ENCODE measurements around the gene GPR150.

GPR150 gene

GRCh38 chr5:95626701-95627100 is 6.8 kb downstream of the GPR150 start:
- Histone ChIP-seq H3K4me3 (ENCODE audit: low read length) (no peak overlapping the region), H3K4me2 (ENCODE audit: low read length) (no peak overlapping the region), H3K36me3 (ENCODE audit: control insufficient read depth, low read length) (no peaks in the 10 kb centered on the region), H3K4me1 (ENCODE audit: control insufficient read depth, low read length) (peaks cover 9% of the 10 kb centered on the region), H3K27ac (ENCODE audit: low read depth, low read length) (no peak overlapping the region), H3K9me2 (replicated peaks; ENCODE audit: control insufficient read depth, low read length) (no peaks in the 10 kb centered on the region), H4K20me1 (ENCODE audit: control insufficient read depth, insufficient read depth, low read depth, low read length) (no peaks in the 10 kb centered on the region), H3F3A (ENCODE audit: control insufficient read depth, insufficient read depth) (no peaks in the 10 kb centered on the region), H3K9me3 (ENCODE audit: control insufficient read depth, insufficient read depth, low read length) (no peaks in the 10 kb centered on the region), H3K79me2 (ENCODE audit: control insufficient read depth, low read length) (no peaks in the 10 kb centered on the region), H3K27me3 (ENCODE audit: control insufficient read depth, low read length) (peaks cover 1% of the 10 kb centered on the region)
- TF ChIP-seq CTCF (IDR thresholded peaks at IDR 0.05; ENCODE audit: low read depth, low read length, poor library complexity, severe bottlenecking) (no peak), EZH2phosphoT487 (IDR thresholded peaks at IDR 0.05; ENCODE audit: borderline replicate concordance, low read length) (no peak)

GRCh38 chr5:95627971-95628810 is 8.3 kb downstream of the GPR150 start:
- Histone ChIP-seq H3K9me2 (replicated peaks; ENCODE audit: control insufficient read depth, low read length) (no peaks in the 10 kb centered on the region), H4K20me1 (ENCODE audit: control insufficient read depth, insufficient read depth, low read depth, low read length) (no peaks in the 10 kb centered on the region), H3K36me3 (ENCODE audit: control insufficient read depth, low read length) (no peaks in the 10 kb centered on the region), H3K27ac (ENCODE audit: low read depth, low read length) (no peak overlapping the region), H3K9me3 (ENCODE audit: control insufficient read depth, insufficient read depth, low read length) (no peaks in the 10 kb centered on the region), H3K4me2 (ENCODE audit: low read length) (no peak overlapping the region), H3K27me3 (ENCODE audit: control insufficient read depth, low read length) (no peaks in the 10 kb centered on the region), H3K4me3 (ENCODE audit: low read length) (no peak overlapping the region), H3F3A (ENCODE audit: control insufficient read depth, insufficient read depth) (no peaks in the 10 kb centered on the region), H3K4me1 (ENCODE audit: control insufficient read depth, low read length) (peaks cover 8% of the 10 kb centered on the region), H3K79me2 (ENCODE audit: control insufficient read depth, low read length) (no peaks in the 10 kb centered on the region)
- TF ChIP-seq EZH2phosphoT487 (IDR thresholded peaks at IDR 0.05; ENCODE audit: borderline replicate concordance, low read length) (no peak), CTCF (IDR thresholded peaks at IDR 0.05; ENCODE audit: low read depth, low read length, poor library complexity, severe bottlenecking) (no peak)

- Histone ChIP-seq H3K27me3 (ENCODE audit: control insufficient read depth, low read length) (no peaks in the 10 kb centered on the region), H3F3A (ENCODE audit: control insufficient read depth, insufficient read depth) (no peaks in the 10 kb centered on the region), H3K4me1 (ENCODE audit: control insufficient read depth, low read length) (peaks cover 8% of the 10 kb centered on the region), H3K9me3 (ENCODE audit: control insufficient read depth, insufficient read depth, low read length) (no peaks in the 10 kb centered on the region), H3K4me3 (ENCODE audit: low read length) (no peak overlapping the region), H4K20me1 (ENCODE audit: control insufficient read depth, insufficient read depth, low read depth, low read length) (no peaks in the 10 kb centered on the region), H3K9me2 (replicated peaks; ENCODE audit: control insufficient read depth, low read length) (no peaks in the 10 kb centered on the region), H3K36me3 (ENCODE audit: control insufficient read depth, low read length) (no peaks in the 10 kb centered on the region), H3K27ac (ENCODE audit: low read depth, low read length) (no peak overlapping the region), H3K4me2 (ENCODE audit: low read length) (no peak overlapping the region), H3K79me2 (ENCODE audit: control insufficient read depth, low read length) (no peaks in the 10 kb centered on the region)
- TF ChIP-seq EZH2phosphoT487 (IDR thresholded peaks at IDR 0.05; ENCODE audit: borderline replicate concordance, low read length), result no peak
- TF ChIP-seq CTCF (IDR thresholded peaks at IDR 0.05; ENCODE audit: low read depth, low read length, poor library complexity, severe bottlenecking), result no peak
Measured at GRCh38 chr5:95628933-95629332, 9.0 kb downstream of the GPR150 start.

Measured in DOHH2 (cell line).